T47D (cell line): ENCODE measurements around the gene BIN1.

Source experiments
- DNase-seq, 2 experiments: peaks; one replicate each; pipeline versions ENCODE4 v3.0.0 to v3.0.0-alpha.2; 2011 to 2012; ENCODE audit warnings: low read depth in 1 of 2, low spot score in 1 of 2
- JUND ChIP-seq: IDR thresholded peaks from 2 replicates; pipeline ENCODE4 v1.6.1; 2012; ENCODE audit warnings: low read depth
- in situ Hi-C: cut with HindIII; loops from 2 replicates; pipeline ENCODE4 v1.10.0; 2016; ENCODE audit warnings: low sequenced_read_pairs, low pct_unique_long_range_greater_than_20kb

BIN1 gene

DNA sequence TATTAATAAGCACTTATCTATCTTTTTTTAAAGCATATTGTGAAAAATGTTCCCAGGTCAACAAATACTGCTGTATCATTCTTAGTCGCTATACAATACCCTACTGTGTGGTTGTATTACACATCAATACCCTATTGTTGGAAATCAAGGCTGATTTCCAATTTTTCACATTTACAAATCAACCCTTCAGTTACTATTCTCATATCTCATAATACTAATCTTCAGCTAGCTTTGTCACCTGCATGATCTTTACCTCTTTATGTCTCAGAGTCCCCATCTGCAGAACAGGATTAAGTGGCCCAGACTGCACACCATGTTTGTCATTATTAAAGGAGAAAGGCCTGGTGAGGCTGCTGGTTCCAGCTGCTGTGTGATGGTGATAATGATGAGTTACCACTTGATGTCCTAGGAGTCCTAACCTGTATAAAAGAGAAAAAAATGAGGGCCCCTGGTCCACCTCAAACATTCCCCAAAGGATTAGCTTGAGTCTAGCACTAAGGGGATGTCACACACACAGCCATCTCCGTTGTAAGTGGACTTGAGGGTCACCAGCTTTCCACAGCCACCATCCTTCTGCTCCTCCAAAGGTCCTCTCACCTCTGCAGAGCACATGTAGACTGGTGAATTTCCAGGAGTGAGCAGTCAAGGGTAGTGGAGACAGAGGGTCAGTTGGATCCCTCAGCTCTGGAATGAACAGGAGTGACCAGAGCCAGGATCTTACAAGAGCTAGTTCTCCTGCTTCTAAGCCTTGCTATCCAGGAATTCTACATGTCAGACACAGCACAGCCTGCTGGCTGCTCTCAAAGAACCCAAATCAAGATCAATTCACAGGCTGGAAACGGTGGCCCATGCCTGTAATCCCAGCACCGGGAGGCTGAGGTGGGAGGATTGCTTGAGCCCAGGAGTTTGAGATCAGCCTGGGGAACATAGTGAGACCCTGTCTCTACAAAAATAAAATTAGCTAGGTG is 36.0 kb upstream of the BIN1 start:
- in situ Hi-C loops, result no loop called here
- no peak for DNase-seq
- no peak for TF ChIP-seq JUND

DNA sequence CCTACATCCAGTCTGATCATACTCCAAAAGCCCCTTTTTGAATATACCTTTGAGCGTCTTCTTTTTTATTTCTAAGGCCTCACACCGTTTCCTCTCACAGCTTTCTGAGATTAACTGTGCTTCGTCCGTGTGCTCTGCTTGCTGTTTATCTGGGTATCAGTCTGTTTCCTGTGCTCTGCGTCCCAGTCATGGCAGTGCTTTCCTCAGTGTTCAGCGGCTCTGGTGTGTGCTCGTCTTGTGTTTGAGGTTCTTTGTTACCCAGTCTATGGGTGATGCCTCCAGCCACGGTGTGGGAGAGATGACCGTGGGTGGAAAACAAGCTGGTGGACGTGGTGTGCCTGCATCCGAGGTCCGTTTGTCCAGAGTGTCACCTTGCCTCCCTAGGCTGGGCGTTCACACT is 33.6 kb upstream of the BIN1 start:
- TF ChIP-seq JUND, result no peak
- in situ Hi-C loops, result no loop called here

DNA sequence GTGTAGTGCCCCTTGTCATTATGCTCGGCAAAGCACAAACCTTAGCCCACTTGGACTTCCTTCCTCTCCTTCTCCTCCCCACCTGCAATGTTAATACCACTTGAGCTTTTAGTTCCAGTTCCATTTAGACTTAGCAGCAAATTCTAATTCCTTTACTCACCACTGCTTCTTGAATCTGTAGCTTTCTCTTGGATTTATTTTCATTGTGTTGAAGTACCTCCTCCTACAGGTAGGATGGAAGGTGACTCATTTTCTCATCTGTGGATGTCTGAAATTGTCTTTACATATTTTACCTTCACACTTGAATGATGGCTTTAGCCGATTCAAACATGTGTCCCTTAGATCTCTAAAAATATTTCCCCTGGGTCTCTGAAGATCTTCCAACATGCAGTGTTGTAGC is 32.8 kb upstream of the BIN1 start:
- TF ChIP-seq JUND, result no peak

More for the DNA sequence above, 33.6 kb upstream of the BIN1 start:
- no peak for DNase-seq

DNA sequence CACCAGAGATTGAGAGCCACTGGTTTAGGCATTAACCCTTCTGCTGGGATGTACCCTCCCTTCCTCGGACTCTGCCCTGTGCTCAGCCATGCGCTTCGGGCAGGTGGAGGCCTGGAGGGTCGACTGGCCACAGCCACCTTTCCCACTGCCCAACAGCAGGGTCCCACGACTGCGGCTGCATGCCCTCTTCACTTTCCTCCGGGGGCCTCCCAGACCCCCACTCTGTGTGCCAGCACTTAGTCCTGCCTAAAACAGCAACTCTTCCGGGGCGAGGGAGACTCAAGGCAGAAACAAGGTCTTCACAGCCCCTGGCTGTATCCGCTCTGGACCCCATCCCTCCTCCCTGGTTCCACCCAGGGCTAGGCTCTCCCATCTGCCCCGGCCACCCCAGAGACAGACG is 31.3 kb upstream of the BIN1 start:
- in situ Hi-C loops, result no loop called here
- no peak for DNase-seq
- no peak for TF ChIP-seq JUND

More for the DNA sequence above, 32.8 kb upstream of the BIN1 start:
- in situ Hi-C loops, result no loop called here
- no peak for DNase-seq

DNA sequence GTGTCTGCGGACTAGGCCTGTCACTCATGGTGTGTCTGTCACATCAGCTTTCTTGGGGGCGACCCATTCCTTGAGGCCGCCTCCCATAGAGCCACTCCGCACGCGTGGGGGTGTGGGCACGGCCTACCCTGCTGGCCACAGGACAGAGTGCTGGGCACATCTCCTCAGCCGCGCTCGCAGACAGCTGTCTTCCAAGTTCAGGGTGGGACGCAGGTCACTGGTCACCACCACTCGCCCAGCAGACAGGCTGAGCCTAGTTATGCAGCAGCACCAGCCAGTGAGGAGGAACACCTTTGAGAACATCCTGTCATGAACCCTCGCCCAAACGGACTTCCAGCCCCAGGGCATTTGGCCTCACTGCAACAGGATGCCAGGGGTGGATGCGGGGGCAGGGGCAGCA is 30.8 kb upstream of the BIN1 start:
- TF ChIP-seq JUND, result no peak
- in situ Hi-C loops, result no loop called here
- no peak for DNase-seq

DNA sequence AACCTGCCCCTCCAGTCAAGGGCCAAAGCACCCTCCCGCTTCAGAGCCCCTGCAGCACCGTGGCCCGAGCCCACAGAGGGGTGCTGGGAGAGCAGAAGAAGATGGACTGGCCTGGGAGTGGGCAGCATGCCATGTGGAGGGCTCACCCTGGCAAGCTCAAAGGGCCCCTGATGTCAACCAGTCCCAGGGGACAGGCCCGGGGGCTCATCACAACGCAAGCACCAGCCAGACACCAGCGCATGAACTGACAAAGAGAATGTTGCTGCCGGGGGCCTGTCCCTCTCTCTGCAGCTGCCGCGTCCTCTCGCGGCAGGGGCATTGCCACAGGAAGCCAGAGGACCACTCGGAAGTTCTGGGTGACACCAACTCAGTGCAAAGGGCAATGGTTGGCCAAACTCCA is 30.3 kb upstream of the BIN1 start:
- no peak for TF ChIP-seq JUND
- in situ Hi-C loops, result no loop called here
- DNase-seq, result no peak

DNA sequence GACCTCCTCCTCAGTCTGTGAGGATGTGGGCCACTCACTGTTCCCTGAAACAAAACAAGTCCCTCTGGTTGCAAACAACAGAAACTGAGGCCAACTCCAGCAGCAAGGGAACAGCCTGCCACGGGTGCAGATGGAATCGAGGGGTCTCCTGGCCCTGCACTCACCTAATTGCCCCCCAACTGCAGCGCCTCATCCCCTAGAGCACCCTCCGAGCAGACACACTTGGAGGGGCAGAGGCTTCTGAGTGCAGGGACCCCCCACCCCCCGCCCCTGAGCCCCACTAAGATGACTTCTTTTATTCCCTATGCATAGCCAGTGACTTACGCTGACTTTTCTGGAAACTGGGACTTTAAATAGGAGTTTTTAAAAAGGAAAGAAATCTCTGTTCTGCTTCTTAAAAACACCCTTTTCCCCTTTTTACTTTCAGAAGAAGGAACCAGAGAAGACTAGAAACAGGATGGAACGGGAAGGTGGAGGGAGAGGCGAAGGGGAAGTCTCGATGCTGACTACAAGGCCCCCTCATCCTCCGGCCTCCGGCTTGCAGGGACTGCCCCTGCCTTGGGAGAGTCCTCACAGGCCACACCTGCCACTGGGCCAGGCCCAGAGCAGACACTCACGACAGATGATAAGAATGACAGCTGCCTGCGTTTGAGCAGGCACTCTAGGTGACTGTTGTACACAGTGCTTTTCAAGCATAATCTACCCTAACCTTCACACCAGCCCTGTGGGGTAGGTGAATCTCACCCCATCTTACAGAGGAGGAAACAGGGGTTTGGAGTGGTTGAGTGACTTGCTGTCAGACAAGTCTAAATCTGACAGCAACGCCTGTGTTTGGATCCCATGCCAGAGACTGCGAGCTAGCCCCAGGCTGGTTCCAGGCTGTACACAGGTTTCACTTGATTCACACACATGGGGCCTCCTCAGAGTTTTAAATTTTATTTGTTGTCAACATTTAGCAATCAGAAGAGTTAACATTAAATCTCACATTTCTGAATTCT is 28.2 kb upstream of the BIN1 start:
- in situ Hi-C loops, result no loop called here
- TF ChIP-seq JUND, result no peak
- no peak for DNase-seq

DNA sequence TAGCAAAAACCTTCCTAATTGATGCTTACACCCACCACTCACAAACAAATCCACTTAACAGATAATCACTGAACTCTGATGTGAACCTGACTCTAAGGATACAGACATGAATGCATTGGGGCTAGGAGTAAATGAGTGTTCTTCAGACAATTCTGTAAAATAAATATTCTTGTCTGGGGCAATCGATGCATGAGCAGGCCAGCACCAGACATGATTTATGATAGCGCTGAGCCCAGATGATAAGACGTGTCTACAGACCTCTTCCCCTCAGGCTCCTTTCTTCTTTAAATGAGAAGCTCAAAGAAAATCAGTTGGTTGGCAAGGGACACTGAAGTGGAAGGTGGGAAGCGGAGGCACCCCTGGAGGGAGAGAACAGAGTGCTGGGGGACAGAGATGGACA is 27.3 kb upstream of the BIN1 start:
- DNase-seq, result no peak
- in situ Hi-C loops, result no loop called here
- TF ChIP-seq JUND, result no peak

DNA sequence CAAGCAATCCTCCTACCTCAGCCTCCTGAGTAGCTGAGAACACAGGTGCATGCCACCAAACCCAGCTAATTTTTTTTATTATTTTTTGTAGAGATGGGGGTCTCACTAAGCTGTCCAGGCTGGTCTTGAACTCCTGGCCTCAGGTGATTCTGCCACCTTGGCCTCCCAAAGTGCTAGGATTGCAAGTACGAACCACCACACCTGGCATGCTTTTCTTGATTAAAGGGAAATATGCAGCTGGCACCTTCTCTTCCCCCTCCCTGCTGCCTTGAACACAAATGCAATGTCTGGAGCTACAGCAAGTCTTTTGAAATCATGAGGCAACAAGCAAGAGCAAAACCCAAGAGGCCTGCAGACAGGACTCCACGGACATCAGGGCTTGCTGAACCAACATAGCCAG is 26.8 kb upstream of the BIN1 start:
- in situ Hi-C loops, result no loop called here
- no peak for DNase-seq
- TF ChIP-seq JUND, result no peak

DNA sequence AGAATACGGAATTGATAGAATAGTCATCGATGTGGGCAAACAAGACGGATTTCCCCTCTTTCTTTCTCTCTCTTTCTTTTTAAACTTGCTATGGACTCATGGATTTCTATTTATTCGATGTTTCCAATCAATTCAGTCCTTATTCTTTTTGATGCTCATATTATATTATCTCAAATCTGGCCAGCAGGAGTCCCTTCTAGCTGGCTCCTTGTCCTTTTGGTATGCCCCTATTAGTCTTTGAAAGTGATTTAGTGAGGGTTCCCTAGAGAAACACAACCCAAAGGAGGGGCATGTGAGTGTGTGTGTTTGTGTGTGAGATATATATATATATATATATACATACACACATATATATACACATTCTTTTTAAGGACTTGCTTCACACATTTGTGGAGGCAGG is 23.5 kb upstream of the BIN1 start:
- in situ Hi-C loops, result no loop called here
- DNase-seq, result no peak

DNA sequence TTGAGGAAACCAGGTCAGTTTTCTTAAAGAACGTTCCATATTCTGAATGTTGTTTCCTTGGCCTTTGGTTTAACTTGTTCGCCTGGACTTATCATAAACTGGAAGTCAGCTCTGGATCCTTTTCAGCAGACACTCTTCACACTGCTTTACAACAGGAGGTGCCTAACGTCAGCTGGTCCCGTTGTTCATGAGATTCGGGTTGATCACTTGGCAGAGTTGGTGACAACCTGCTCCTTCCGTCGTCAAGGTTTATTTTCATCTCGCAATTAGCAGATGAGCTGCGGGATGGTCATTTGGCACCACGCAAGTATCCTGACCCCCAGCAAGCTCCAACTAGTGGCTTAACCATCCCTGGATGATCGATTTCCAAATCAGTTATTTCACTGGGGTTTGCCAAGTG is 23.0 kb upstream of the BIN1 start:
- no peak for DNase-seq
- in situ Hi-C loops, result no loop called here
- no peak for TF ChIP-seq JUND

More for the DNA sequence above, 23.5 kb upstream of the BIN1 start:
- no peak for TF ChIP-seq JUND

DNA sequence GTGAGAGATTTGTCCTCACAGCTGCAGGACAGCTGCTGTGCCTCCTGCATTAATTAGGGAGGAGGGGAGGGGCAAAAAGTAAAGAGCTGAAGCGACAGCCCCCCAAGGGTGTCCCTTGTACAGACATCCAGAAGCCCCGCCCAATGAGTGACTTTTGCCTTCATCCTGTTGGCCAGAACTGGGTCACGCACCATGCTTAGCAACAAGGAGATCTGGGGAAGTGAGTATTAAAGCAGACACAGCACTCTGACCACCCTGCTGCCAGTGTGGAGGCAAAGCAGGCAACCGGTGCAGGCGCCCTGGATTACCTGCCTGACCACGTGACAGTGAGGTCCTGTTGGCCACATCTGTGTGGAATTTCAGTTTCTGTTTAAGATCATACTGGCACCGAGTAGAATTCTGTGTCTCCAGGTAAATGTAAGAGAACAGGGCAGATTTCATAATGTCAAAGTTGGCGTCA is 21.5 kb upstream of the BIN1 start:
- peak; percentile 47 to 54 for DNase-seq
- in situ Hi-C loops, result no loop called here
- TF ChIP-seq JUND, result no peak
